HepG2 (cell line): ENCODE data around the gene RPL18. TPM values are rescaled to one million over a fixed set of nuclear protein-coding genes. Genes with fewer than 3 reads are reported as not detected.

ENCODE experiments used
- ARNTL ChIP-seq: sonication (generic); formaldehyde crosslinking; IDR thresholded peaks from 2 replicates; pipeline ENCODE4 v1.4.0; 2020; ENCODE audit warnings: mild to moderate bottlenecking, missing genetic modification reagents
- DNMT1 ChIP-seq: sonication (generic); formaldehyde crosslinking; IDR thresholded peaks from 2 replicates; pipeline ENCODE4 v1.5.1; 2020; ENCODE audit warnings: mild to moderate bottlenecking, missing genetic modification reagents
- HOXA7 ChIP-seq: sonication (generic); formaldehyde crosslinking; IDR thresholded peaks from 2 replicates; pipeline ENCODE4 v1.8.1; 2022; ENCODE audit warnings: mild to moderate bottlenecking, missing genetic modification reagents, moderate library complexity
- NCOR1 ChIP-seq: fragments of 200-600 bp; sonication (generic); IDR thresholded peaks from 2 replicates; pipeline ENCODE4 v1.7.0; 2017; ENCODE audit warnings: antibody characterized with exemption, low read length, borderline replicate concordance
- NFATC3 ChIP-seq: sonication (generic); formaldehyde crosslinking; IDR thresholded peaks from 2 replicates; pipeline ENCODE4 v1.5.1; 2020; ENCODE audit warnings: mild to moderate bottlenecking, missing genetic modification reagents
- NR3C1 ChIP-seq: sonication (generic); formaldehyde crosslinking; IDR thresholded peaks from 2 replicates; pipeline ENCODE4 v1.4.0; 2020; ENCODE audit warnings: missing genetic modification reagents
- PATZ1 ChIP-seq: sonication (generic); formaldehyde crosslinking; IDR thresholded peaks from 2 replicates; pipeline ENCODE4 v1.4.0; 2020; ENCODE audit warnings: missing genetic modification reagents
- POGZ ChIP-seq: sonication (generic); formaldehyde crosslinking; IDR thresholded peaks from 2 replicates; pipeline ENCODE4 v1.4.0; 2020; ENCODE audit warnings: mild to moderate bottlenecking, missing genetic modification reagents
- RFXAP ChIP-seq: sonication (generic); formaldehyde crosslinking; IDR thresholded peaks from 2 replicates; pipeline ENCODE4 v1.4.0; 2020; ENCODE audit warnings: missing genetic modification reagents, borderline replicate concordance
- STAG1 ChIP-seq: sonication (generic); formaldehyde crosslinking; IDR thresholded peaks from 2 replicates; pipeline ENCODE4 v1.4.0; 2020; ENCODE audit warnings: missing genetic modification reagents
- TBX3 ChIP-seq: fragments of 450-650 bp; IDR thresholded peaks from 2 replicates; pipeline ENCODE4 v1.6.1; 2017; ENCODE audit warnings: antibody characterized with exemption, mild to moderate bottlenecking, inconsistent platforms, borderline replicate concordance
- THAP8 ChIP-seq: sonication (generic); formaldehyde crosslinking; IDR thresholded peaks from 2 replicates; pipeline ENCODE4 v1.5.1; 2020; ENCODE audit warnings: missing genetic modification reagents, mild to moderate bottlenecking, borderline replicate concordance
- ZBTB7A ChIP-seq: sonication (generic); formaldehyde crosslinking; IDR thresholded peaks from 2 replicates; pipeline ENCODE4 v1.8.0; 2022; ENCODE audit warnings: mild to moderate bottlenecking, missing genetic modification reagents
- ZNF354B ChIP-seq: sonication (generic); formaldehyde crosslinking; IDR thresholded peaks from 2 replicates; pipeline ENCODE4 v1.8.0; 2022; ENCODE audit warnings: mild to moderate bottlenecking, missing genetic modification reagents
- ZNF414 ChIP-seq: sonication (generic); formaldehyde crosslinking; IDR thresholded peaks from 2 replicates; pipeline ENCODE4 v1.5.0; 2020; ENCODE audit warnings: missing genetic modification reagents
- ZNF44 ChIP-seq: sonication (generic); formaldehyde crosslinking; IDR thresholded peaks from 2 replicates; pipeline ENCODE4 v1.5.1; 2020; ENCODE audit warnings: mild to moderate bottlenecking, missing genetic modification reagents
- ZNF75D ChIP-seq: sonication (generic); formaldehyde crosslinking; IDR thresholded peaks from 2 replicates; pipeline ENCODE4 v1.8.1; 2023; ENCODE audit warnings: missing genetic modification reagents, mild to moderate bottlenecking, borderline replicate concordance
- ZNF839 ChIP-seq: sonication (generic); formaldehyde crosslinking; IDR thresholded peaks from 2 replicates; pipeline ENCODE4 v1.4.0; 2020; ENCODE audit warnings: missing genetic modification reagents, mild to moderate bottlenecking, borderline replicate concordance
- polyA plus RNA-seq, 8 experiments: library from polyadenylated mRNA; depleted of rRNA in 3 of 8; stranded (reverse) in 7 of 8; unstranded in 1 of 8; fragments of >200 nt; fragmentation: Illumina TruSeq in 4 of 8; extraction: Trizol in 4 of 8; gene quantifications; 2 replicates each; pipeline versions ENCODE4 v1.2.1 to v1.2.3, GENCODE V29; 2011 to 2016; ENCODE audit warnings: low read depth in 4 of 8, missing spikeins in 1 of 8, mixed read lengths in 1 of 8; ENCODE audit not compliant: insufficient read depth in 1 of 8
- total RNA-seq, 5 experiments: library from RNA; depleted of rRNA; stranded (reverse); fragments of >200 nt; fragmentation: Illumina TruSeq; extraction: Trizol; gene quantifications; 2 replicates each; pipeline ENCODE4 v1.2.3, GENCODE V29; 2016; ENCODE audit warnings: low read depth in 1 of 5
- TF ChIP-seq, protein P1 (sequence below): sonication (generic); formaldehyde crosslinking; IDR thresholded peaks from 2 replicates; pipeline ENCODE4 v1.5.1; 2020; ENCODE audit warnings: mild to moderate bottlenecking, missing genetic modification reagents, borderline replicate concordance
- TF ChIP-seq, protein P2 (sequence below): IDR thresholded peaks from 2 replicates; pipeline ENCODE4 v1.6.1; 2016; ENCODE audit warnings: missing compliant biosample characterization, missing genetic modification reagents, borderline replicate concordance

RPL18 gene
- total and polyA plus RNA-seq, 2 of the 13 experiments (the other 11 are each of a cell fraction or from before 2014, with no cell fraction given) = 1,485 to 1,639 TPM

DNA sequence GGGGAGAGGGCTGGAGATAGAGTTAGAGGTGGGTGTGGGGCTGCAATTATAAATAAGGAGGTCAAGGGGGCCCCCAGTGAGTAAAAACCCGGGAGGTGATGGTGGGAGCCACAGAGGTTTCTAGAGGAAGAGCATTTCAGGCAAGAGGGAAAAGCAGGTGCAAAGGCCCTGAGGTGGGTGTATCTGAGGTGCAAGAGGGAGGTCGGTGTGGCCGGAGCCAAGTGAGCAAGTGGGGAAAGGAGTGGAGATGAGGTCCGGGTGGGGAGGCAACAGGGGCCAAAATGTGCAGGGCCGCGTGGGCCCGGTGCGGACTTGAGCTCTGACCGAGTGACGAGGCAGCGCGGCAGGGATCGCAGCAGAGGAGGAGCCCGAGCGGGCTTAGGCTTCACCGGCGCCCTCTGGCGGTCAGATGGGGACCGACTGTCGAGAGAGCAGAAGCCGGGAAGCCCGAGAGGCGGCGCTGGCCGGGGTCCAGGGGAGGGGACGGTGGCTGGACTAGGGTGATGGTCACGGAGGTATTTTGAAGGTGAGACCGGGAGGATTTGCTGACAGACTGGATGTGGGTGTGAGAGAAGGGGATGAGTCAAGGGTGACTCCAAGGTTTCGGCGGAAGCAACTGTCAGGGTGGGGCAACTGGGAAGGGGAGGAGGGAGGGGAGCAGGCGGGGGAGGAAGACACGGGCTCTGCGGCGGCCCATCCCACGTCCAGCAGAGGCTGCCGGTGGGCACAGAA lies 30.1 kb downstream of the RPL18 start (continued):
- TF ChIP-seq ZBTB7A (CRISPR knock-in tag) = no peak
- no peak for TF ChIP-seq NR3C1
- TF ChIP-seq TBX3 = no peak
- no peak for TF ChIP-seq ZNF414
- TF ChIP-seq, protein P1, sequence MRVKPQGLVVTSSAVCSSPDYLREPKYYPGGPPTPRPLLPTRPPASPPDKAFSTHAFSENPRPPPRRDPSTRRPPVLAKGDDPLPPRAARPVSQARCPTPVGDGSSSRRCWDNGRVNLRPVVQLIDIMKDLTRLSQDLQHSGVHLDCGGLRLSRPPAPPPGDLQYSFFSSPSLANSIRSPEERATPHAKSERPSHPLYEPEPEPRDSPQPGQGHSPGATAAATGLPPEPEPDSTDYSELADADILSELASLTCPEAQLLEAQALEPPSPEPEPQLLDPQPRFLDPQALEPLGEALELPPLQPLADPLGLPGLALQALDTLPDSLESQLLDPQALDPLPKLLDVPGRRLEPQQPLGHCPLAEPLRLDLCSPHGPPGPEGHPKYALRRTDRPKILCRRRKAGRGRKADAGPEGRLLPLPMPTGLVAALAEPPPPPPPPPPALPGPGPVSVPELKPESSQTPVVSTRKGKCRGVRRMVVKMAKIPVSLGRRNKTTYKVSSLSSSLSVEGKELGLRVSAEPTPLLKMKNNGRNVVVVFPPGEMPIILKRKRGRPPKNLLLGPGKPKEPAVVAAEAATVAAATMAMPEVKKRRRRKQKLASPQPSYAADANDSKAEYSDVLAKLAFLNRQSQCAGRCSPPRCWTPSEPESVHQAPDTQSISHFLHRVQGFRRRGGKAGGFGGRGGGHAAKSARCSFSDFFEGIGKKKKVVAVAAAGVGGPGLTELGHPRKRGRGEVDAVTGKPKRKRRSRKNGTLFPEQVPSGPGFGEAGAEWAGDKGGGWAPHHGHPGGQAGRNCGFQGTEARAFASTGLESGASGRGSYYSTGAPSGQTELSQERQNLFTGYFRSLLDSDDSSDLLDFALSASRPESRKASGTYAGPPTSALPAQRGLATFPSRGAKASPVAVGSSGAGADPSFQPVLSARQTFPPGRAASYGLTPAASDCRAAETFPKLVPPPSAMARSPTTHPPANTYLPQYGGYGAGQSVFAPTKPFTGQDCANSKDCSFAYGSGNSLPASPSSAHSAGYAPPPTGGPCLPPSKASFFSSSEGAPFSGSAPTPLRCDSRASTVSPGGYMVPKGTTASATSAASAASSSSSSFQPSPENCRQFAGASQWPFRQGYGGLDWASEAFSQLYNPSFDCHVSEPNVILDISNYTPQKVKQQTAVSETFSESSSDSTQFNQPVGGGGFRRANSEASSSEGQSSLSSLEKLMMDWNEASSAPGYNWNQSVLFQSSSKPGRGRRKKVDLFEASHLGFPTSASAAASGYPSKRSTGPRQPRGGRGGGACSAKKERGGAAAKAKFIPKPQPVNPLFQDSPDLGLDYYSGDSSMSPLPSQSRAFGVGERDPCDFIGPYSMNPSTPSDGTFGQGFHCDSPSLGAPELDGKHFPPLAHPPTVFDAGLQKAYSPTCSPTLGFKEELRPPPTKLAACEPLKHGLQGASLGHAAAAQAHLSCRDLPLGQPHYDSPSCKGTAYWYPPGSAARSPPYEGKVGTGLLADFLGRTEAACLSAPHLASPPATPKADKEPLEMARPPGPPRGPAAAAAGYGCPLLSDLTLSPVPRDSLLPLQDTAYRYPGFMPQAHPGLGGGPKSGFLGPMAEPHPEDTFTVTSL (CRISPR knock-in tag) = no peak
- no peak for TF ChIP-seq DNMT1
- TF ChIP-seq, protein P2, sequence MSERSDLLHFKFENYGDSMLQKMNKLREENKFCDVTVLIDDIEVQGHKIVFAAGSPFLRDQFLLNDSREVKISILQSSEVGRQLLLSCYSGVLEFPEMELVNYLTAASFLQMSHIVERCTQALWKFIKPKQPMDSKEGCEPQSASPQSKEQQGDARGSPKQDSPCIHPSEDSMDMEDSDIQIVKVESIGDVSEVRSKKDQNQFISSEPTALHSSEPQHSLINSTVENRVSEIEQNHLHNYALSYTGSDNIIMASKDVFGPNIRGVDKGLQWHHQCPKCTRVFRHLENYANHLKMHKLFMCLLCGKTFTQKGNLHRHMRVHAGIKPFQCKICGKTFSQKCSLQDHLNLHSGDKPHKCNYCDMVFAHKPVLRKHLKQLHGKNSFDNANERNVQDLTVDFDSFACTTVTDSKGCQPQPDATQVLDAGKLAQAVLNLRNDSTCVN (CRISPR knock-in tag) = 0 out of 2 replicates have a peak, but pooled peaks have one; percentile 21
- no peak for TF ChIP-seq RFXAP (CRISPR knock-in tag)
- no peak for TF ChIP-seq THAP8 (CRISPR knock-in tag)
- TF ChIP-seq POGZ (CRISPR knock-in tag) = 0 out of 2 replicates have a peak, but pooled peaks have one; percentile 42
- no peak for TF ChIP-seq ZNF44
- no peak for TF ChIP-seq HOXA7 (CRISPR knock-in tag)
- TF ChIP-seq ZNF354B (CRISPR knock-in tag) = no peak
- TF ChIP-seq ARNTL = no peak
- TF ChIP-seq NFATC3 (CRISPR knock-in tag) = no peak
- TF ChIP-seq STAG1 (CRISPR knock-in tag) = peak; percentile 70
- TF ChIP-seq ZNF839 (CRISPR knock-in tag) = no peak
- no peak for TF ChIP-seq NCOR1
- TF ChIP-seq PATZ1 = no peak
- TF ChIP-seq ZNF75D = no peak
